Loucy (cell line): ENCODE measurements around the gene LRIT3.
A peak's percentile ranks its signal among the peaks of the same experiment; 100 is the strongest.

Source experiments
- H2AFZ ChIP-seq: fragments of 200-600 bp; sonication (generic); 2 replicates; pipeline ENCODE4 v1.6.0; 2016; ENCODE audit warnings: antibody characterized with exemption, mild to moderate bottlenecking, low read length, moderate library complexity
- H3F3A ChIP-seq: fragments of 200-600 bp; 2 replicates; pipeline ENCODE4 v1.6.0; 2016; ENCODE audit warnings: antibody characterized with exemption, low read depth, mild to moderate bottlenecking
- H3K27me3 ChIP-seq: fragments of 200-600 bp; sonication (generic); 2 replicates; pipeline ENCODE4 v1.6.1; 2014; ENCODE audit warnings: low read length, mild to moderate bottlenecking; ENCODE audit not compliant: insufficient read depth, poor library complexity, severe bottlenecking
- H3K36me3 ChIP-seq: fragments of 200-600 bp; sonication (generic); 2 replicates; pipeline ENCODE4 v1.6.1; 2016; ENCODE audit warnings: low read length; ENCODE audit not compliant: insufficient read depth
- H3K4me1 ChIP-seq: fragments of 200-600 bp; sonication (generic); 2 replicates; pipeline ENCODE4 v1.5.1; 2014; ENCODE audit warnings: low read length, mild to moderate bottlenecking; ENCODE audit not compliant: insufficient read depth, poor library complexity, severe bottlenecking
- H3K4me2 ChIP-seq: fragments of 200-600 bp; sonication (generic); 2 replicates; pipeline ENCODE4 v1.6.0; 2014; ENCODE audit warnings: antibody characterized with exemption, low read length, low read depth, mild to moderate bottlenecking; ENCODE audit not compliant: poor library complexity, severe bottlenecking
- H3K4me3 ChIP-seq: fragments of 200-600 bp; sonication (generic); 2 replicates; pipeline ENCODE4 v1.5.1; 2014; ENCODE audit warnings: low read length, mild to moderate bottlenecking, mixed read lengths; ENCODE audit not compliant: poor library complexity, severe bottlenecking
- H3K79me2 ChIP-seq: fragments of 200-600 bp; sonication (generic); 2 replicates; pipeline ENCODE4 v1.6.1; 2014; ENCODE audit warnings: low read length; ENCODE audit not compliant: insufficient read depth
- H3K9ac ChIP-seq: fragments of 200-600 bp; sonication (generic); 2 replicates; pipeline ENCODE4 v1.6.0; 2014; ENCODE audit warnings: mild to moderate bottlenecking, low read depth, low read length, moderate library complexity; ENCODE audit not compliant: poor library complexity, severe bottlenecking
- H3K9me2 ChIP-seq: fragments of 200-600 bp; sonication (generic); replicated peaks from 2 replicates; pipeline ENCODE4 v1.6.1; 2016; ENCODE audit warnings: low read depth, low read length, mixed read lengths
- H3K9me3 ChIP-seq: fragments of 200-600 bp; sonication (generic); 2 replicates; pipeline ENCODE4 v1.6.1; 2014; ENCODE audit warnings: mild to moderate bottlenecking, antibody characterized with exemption, low read length, low read depth; ENCODE audit not compliant: insufficient read depth
- H4K20me1 ChIP-seq: fragments of 200-600 bp; sonication (generic); 2 replicates; pipeline ENCODE4 v1.6.0; 2014; ENCODE audit warnings: antibody characterized with exemption, low read length, mild to moderate bottlenecking; ENCODE audit not compliant: insufficient read depth, poor library complexity, severe bottlenecking
- CTCF ChIP-seq: fragments of 200-600 bp; sonication (generic); conservative IDR thresholded peaks from 2 replicates; pipeline ENCODE4 v1.5.1; 2014; ENCODE audit warnings: mild to moderate bottlenecking, antibody characterized with exemption, low read length
- EZH2phosphoT487 ChIP-seq: fragments of 200-600 bp; IDR thresholded peaks from 2 replicates; pipeline ENCODE4 v1.6.1; 2018; ENCODE audit warnings: antibody characterized with exemption, mild to moderate bottlenecking, moderate library complexity, borderline replicate concordance

LRIT3 gene

GRCh38 chr4:109816082-109816442 is 31.8 kb upstream of the LRIT3 start:
- Histone ChIP-seq H3K9ac (peak overlapping the region; percentile 88), H3K79me2 (peaks cover 56% of the 10 kb centered on the region), H3K4me2 (peak overlapping the region; percentile 80), H3K36me3 (peaks cover 11% of the 10 kb centered on the region), H4K20me1 (peaks cover 34% of the 10 kb centered on the region), H3K4me1 (peaks cover 43% of the 10 kb centered on the region), H3F3A (no peaks in the 10 kb centered on the region), H3K27me3 (no peaks in the 10 kb centered on the region), H2AFZ (peak overlapping the region; percentile 96), H3K4me3 (peak overlapping the region; percentile 95), H3K9me3 (no peaks in the 10 kb centered on the region), H3K9me2 (no peaks in the 10 kb centered on the region)
- TF ChIP-seq EZH2phosphoT487 (no peak), CTCF (no peak)

- peaks cover 63% of the 10 kb centered on the region for H3K79me2 ChIP-seq
- no peak overlapping the region for H2AFZ ChIP-seq
Observed at GRCh38 chr4:109816894-109817293, 31.0 kb upstream of the LRIT3 start.

GRCh38 chr4:109818268-109818667 is 29.6 kb upstream of the LRIT3 start:
- Histone ChIP-seq H3K9me3 (no peaks in the 10 kb centered on the region), H3F3A (no peaks in the 10 kb centered on the region), H3K79me2 (peaks cover 63% of the 10 kb centered on the region), H3K27me3 (no peaks in the 10 kb centered on the region), H3K4me2 (peak overlapping the region; percentile 80), H3K36me3 (peaks cover 30% of the 10 kb centered on the region), H3K4me3 (peak overlapping the region; percentile 95), H2AFZ (no peak overlapping the region), H3K9ac (no peak overlapping the region), H3K9me2 (no peaks in the 10 kb centered on the region), H3K4me1 (peaks cover 50% of the 10 kb centered on the region), H4K20me1 (peaks cover 37% of the 10 kb centered on the region)
- TF ChIP-seq EZH2phosphoT487 (no peak), CTCF (no peak)

More at GRCh38 chr4:109816894-109817293, 31.0 kb upstream of the LRIT3 start:
- H3F3A ChIP-seq = no peaks in the 10 kb centered on the region
- H3K36me3 ChIP-seq = peaks cover 18% of the 10 kb centered on the region
- H3K9me3 ChIP-seq = no peaks in the 10 kb centered on the region
- no peaks in the 10 kb centered on the region for H3K9me2 ChIP-seq
- H3K4me1 ChIP-seq = peaks cover 47% of the 10 kb centered on the region
- H4K20me1 ChIP-seq = peaks cover 37% of the 10 kb centered on the region
- peak overlapping the region; percentile 88 for H3K9ac ChIP-seq
- peak overlapping the region; percentile 80 for H3K4me2 ChIP-seq
- no peak for TF ChIP-seq EZH2phosphoT487
- no peak for TF ChIP-seq CTCF
- no peaks in the 10 kb centered on the region for H3K27me3 ChIP-seq
- H3K4me3 ChIP-seq = peak overlapping the region; percentile 95
